T-helper 2 cell treated with Interferon-gamma antibody and Interleukin-4, amounts not matched to agents 100 ng/mL and 5 ng/mL, for 36 hours (primary cell): ENCODE data around the gene SIX2. TPM values are rescaled to one million over a fixed set of nuclear protein-coding genes. Genes with fewer than 3 reads are reported as not detected.

Experiments used
- intact Hi-C: fragments of 100-400 bp; cut with micrococcal nuclease; formaldehyde crosslinking; loops from one replicate; pipeline ENCODE4 v1.15.1; 2023
- total RNA-seq: library from RNA; stranded (reverse); gene quantifications from 2 replicates; pipeline ENCODE4 v1.2.3, GENCODE V29; 2022

SIX2 gene
- total RNA-seq, 1 donor from 2014 or later, result not detected

GRCh38 chr2:45020439-45020838 lies 11.2 kb upstream of the SIX2 start:
- intact Hi-C loops, result no loop called here

DNA sequence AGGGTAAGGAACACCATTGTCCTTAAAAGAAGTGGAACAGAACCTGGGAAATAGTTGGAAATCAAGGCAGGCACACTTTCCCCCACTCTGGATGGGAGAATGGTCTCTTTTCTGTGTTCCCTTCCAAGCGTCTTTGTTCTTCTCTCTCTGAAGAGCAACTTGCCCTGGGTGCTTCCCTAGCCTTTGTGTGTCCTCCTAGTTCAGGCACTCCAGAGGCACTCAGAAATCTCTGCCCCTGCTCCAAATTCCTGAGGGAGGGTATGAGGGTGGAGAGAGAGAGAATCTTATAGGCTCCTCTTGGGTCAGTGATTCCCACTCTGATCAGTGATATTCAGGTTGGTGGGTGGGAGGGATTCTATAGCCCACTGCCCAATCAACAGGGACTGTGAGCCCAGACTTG lies 8.8 kb upstream of the SIX2 start:
- intact Hi-C loops, result no loop called here

DNA sequence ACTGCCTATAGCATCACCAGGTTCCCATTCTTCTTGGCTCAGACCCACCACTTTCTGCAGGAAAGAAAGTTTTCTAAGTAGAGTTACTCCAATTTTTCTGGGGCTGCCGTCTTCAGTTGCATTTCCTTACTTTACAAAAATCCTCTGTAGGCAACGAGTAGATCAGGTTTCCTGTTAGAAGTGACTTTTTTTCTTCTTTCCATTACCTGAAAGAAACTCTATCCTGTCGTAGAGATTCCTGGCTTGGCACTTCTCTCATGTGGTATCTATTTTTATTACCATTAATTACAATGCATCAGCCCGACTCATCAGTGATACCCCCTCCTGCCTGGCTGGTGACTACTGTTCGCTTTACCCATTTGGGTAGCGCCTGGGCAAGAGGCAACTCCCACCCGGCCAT lies 5.6 kb upstream of the SIX2 start:
- intact Hi-C loops, result no loop called here

DNA sequence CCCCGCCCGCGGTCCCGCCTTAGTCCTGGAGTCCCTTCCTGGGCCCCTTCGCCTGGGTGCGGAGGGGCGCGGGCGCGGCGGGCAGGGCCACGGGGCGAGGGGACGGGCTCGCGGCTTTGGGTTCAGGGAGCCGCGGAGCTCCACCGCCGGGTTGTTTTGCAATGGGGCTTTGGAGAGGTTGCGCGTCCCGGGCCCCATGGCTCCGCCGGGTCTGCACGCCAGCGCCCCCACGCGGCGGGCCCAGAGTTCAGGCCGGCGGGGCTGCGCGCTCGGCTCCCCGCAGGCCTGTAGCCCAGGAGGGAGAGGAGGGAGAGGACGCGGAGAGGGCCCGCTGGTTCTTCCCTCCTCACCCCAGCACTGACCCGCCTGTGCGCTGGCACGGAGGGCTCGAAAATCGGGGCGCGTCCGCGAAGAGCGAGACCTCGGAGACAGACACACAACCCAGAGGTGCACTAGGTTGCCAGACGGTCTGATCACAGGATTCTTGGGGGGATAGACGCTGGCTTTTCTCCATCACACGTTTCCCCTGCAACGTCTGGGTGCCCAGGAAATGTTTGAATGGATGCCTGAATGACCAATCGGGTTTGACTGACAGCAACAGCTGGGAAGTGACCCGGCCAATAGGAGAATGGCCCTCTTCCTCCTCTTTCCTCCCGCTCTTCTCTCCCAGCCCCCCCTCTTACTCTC lies 4.9 kb upstream of the SIX2 start:
- intact Hi-C loops, result no loop called here

GRCh38 chr2:45013229-45014015 lies 4.2 kb upstream of the SIX2 start:
- intact Hi-C loops, result no loop called here

DNA sequence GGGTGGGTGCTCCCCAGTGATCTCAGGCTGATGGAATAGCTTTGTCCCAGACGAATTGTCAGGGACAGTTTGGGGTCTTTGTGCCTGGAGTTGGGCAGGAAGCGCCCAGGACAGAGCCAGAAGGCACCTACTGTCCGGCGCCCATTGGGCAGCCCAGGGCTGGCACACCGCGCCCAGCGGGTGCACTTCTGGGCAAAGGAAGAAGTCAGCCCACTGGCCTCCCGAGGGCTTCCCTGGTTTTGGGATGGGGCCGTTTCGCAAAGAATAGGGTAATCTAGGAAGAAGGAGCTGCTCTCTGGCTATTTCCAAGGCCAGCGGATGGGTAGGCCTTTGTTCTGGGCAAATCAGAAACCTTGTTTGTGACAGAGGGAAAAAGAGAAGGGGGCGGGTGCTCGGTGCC lies 3.5 kb upstream of the SIX2 start:
- intact Hi-C loops, result no loop called here

DNA sequence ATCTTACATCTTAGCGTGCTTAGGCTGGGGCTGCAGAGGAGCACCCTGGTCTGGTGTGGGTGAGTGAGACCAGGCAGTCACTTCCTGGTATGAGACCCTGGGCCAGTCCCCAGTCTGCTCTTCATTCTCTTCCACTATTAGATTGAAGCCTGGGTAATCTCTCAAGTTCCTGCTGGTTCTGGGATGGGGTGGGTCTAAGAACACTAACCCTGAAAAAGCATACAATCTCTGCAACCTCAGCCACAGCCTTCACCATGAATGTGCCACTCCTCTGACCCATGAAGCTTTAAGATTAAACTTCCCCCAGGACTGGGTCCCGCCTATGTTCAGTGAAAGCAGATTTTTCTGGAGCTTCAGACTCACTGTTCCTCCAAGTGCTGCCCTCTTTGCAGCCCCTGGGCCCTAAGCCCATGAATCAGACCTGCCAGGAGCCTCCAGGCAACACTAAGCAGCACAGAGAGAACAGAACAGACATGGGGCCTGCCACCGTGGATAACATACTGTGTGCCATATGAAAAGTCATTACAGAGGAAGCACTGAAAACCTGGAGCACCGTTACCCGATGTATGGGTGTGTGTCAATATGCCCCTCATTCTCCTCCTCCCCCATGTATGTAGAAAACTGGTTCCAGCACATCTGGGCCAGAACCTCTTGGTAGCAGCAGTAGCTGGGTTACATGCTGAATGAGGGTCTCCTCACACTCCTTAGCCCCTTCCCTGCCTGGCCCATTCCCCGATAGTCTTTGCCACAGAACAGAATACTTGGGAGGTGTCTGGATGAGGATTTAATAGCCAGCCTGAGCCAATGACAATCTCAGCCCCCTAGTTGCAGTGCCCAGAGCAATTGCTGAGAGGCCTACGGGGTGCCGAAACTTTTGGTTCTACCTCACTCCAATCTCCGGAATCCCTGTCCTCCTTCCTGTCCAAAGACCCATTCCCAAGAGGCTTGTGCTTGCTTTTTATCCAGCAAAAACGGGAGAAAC lies 2.7 kb upstream of the SIX2 start:
- intact Hi-C loops, result no loop called here

DNA sequence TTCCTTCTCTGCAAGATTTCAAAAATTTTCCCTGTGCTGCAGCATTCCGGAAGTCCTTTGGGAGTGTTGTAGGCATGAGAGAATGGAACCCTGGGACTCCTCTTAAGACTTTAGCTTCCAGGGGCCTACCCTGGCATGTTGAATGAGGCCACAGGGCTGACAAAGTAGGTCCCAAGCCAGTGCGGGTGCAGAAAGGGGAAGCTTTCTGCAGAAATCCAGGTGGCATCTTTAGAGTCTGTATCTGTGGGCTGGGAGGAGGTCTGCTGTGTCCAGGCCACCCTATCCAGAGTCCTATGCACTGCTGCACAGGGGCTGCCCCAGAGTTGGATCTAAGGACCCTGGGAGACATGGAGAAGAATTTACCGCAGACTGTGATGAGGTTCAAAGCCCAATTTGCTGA lies 1.9 kb upstream of the SIX2 start:
- intact Hi-C loops, result no loop called here

- intact Hi-C loops, result no loop called here
These were observed 1.4 kb upstream of the SIX2 start for GRCh38 chr2:45010702-45011012.

- intact Hi-C loops, result loop anchor here (5.0 kb wide), 2 partner anchors 68 to 157 kb away; partner anchors contain the start of gene SIX3
These were observed 863 bp upstream of the SIX2 start for GRCh38 chr2:45009928-45010701.

- intact Hi-C loops, result loop anchor here (5.0 kb wide), 2 partner anchors 66 to 159 kb away; partner anchors contain the start of gene SIX3
These were observed 739 bp downstream of the SIX2 start for GRCh38 chr2:45008296-45009129.

- intact Hi-C loops, result loop anchor here (5.0 kb wide), 2 partner anchors 66 to 159 kb away; partner anchors contain the start of gene SIX3
These were observed 1.3 kb downstream of the SIX2 start for GRCh38 chr2:45007961-45008295.

DNA sequence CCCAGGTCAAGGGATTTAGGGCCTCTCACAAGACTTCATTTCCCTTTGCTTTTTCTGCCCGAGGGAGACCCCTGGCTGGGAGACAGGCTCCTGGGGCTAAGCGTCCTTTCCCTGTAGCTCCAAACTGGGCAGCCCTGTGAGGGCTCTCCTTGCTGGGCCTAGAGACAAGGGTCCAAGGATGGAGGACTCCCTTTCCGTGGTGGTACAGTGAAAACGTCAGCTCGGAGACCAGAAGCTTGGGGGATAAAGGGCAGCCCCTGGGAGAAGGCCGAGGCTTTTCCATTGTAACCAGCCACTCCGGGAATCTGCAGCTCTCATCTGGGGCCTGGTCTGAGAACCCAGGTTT lies 2.3 kb downstream of the SIX2 start:
- intact Hi-C loops, result loop anchor here (5.0 kb wide), 2 partner anchors 65 to 160 kb away; partner anchors contain the start of gene SIX3

- intact Hi-C loops, result loop anchor here (5.0 kb wide), 2 partner anchors 64 to 161 kb away; partner anchors contain the start of gene SIX3
These were observed 3.0 kb downstream of the SIX2 start for GRCh38 chr2:45006041-45006941.

DNA sequence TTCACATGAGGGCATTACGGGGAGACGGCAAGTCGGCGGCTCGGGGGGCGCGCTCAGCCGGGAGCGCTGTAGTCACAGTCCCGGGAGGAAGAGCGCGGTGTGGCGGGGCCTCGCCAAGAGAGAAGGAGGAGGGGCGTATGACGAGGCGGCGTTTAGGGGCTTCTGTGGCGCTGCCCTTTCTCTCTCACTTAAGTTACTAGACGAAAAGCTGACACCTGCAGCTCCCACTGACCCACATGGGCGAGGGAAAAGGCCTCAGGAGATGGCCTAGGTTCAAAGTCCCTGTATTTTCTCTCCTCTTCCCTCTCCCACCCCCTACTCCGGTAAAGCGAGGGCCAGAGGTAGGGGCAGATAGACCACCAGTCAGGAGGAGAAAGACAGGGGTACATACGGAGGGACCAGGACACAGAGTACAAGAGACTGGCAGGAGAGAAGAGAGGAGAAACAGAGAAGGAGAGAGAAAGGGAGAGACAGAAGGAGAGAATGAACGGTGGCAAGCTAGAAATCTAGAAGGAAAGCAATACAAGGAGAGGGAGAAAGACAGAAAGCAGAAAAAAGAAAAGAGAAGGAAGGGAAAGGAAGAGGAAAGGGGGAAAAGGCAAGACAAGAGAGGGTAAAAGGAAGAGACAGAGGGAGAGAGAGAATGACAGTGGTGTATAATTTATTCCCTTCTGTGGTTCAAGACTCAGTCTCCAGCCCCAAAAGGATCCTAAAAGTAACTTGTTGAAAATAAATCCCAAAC lies 3.8 kb downstream of the SIX2 start:
- intact Hi-C loops, result loop anchor here (5.0 kb wide), 2 partner anchors 63 to 162 kb away; partner anchors contain the start of gene SIX3

DNA sequence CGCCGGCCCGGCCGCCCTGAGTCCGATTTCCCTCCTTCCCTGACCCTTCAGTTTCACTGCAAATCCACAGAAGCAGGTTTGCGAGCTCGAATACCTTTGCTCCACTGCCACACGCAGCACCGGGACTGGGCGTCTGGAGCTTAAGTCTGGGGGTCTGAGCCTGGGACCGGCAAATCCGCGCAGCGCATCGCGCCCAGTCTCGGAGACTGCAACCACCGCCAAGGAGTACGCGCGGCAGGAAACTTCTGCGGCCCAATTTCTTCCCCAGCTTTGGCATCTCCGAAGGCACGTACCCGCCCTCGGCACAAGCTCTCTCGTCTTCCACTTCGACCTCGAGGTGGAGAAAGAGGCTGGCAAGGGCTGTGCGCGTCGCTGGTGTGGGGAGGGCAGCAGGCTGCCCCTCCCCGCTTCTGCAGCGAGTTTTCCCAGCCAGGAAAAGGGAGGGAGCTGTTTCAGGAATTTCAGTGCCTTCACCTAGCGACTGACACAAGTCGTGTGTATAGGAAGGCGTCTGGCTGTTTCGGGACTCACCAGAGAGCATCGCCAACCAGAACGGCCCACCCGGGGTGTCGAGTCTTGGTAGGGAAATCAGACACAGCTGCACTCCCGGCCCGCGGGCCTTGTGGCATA lies 4.6 kb downstream of the SIX2 start:
- intact Hi-C loops, result loop anchor here (5.0 kb wide), 3 partner anchors 62 to 202 kb away; partner anchors contain the start of gene SIX3
